HepG2 (cell line): ENCODE results near the gene GTF2H1. TPM values are rescaled to one million over a fixed set of nuclear protein-coding genes. Genes with fewer than 3 reads are reported as not detected.

ENCODE experiments used
- CSRNP2 ChIP-seq: sonication (generic); formaldehyde crosslinking; conservative IDR thresholded peaks from 2 replicates; pipeline ENCODE4 v1.8.0; 2022; ENCODE audit warnings: low read depth, missing genetic modification reagents
- EZH2 ChIP-seq: conservative IDR thresholded peaks from 2 replicates; pipeline ENCODE4 v1.6.1; 2012; ENCODE audit warnings: mild to moderate bottlenecking, low read depth, low read length, moderate library complexity
- FOSL2 ChIP-seq: sonication (generic); formaldehyde crosslinking; IDR thresholded peaks from 2 replicates; pipeline ENCODE4 v1.4.0; 2020; ENCODE audit warnings: missing genetic modification reagents
- HES4 ChIP-seq: sonication (generic); formaldehyde crosslinking; IDR thresholded peaks from 2 replicates; pipeline ENCODE4 v1.9.0; 2021; ENCODE audit warnings: mild to moderate bottlenecking, missing genetic modification reagents, borderline replicate concordance
- HNRNPLL ChIP-seq: fragments of 200-400 bp; formaldehyde crosslinking; IDR thresholded peaks from 2 replicates; pipeline ENCODE4 v1.6.1; 2017; ENCODE audit warnings: mild to moderate bottlenecking, low read depth, low read length; ENCODE audit not compliant: poor library complexity, severe bottlenecking
- JUNB ChIP-seq: sonication (generic); formaldehyde crosslinking; IDR thresholded peaks from 2 replicates; pipeline ENCODE4 v1.8.0; 2022; ENCODE audit warnings: missing genetic modification reagents, mild to moderate bottlenecking, borderline replicate concordance
- MED8 ChIP-seq: sonication (generic); formaldehyde crosslinking; IDR thresholded peaks from 2 replicates; pipeline ENCODE4 v1.8.1; 2023; ENCODE audit warnings: mild to moderate bottlenecking, missing genetic modification reagents; ENCODE audit not compliant: insufficient replicate concordance
- NR2F2 ChIP-seq: IDR thresholded peaks from 2 replicates; pipeline ENCODE4 v1.6.1; 2012; ENCODE audit warnings: low read depth, inconsistent platforms, borderline replicate concordance
- NRL ChIP-seq: sonication (generic); formaldehyde crosslinking; IDR thresholded peaks from 2 replicates; pipeline ENCODE4 v1.5.0; 2020; ENCODE audit warnings: missing genetic modification reagents, mild to moderate bottlenecking, moderate library complexity, borderline replicate concordance
- PCBP2 ChIP-seq: fragments of 200-400 bp; formaldehyde crosslinking; optimal IDR thresholded peaks from 2 replicates; pipeline ENCODE3; 2018; ENCODE audit warnings: low read length, low read depth; ENCODE audit not compliant: poor library complexity, severe bottlenecking
- ZIK1 ChIP-seq: sonication (generic); formaldehyde crosslinking; IDR thresholded peaks from 2 replicates; pipeline ENCODE4 v1.5.0; 2020; ENCODE audit warnings: mild to moderate bottlenecking, low read depth, missing genetic modification reagents, borderline replicate concordance
- ZMYM2 ChIP-seq: sonication (generic); formaldehyde crosslinking; IDR thresholded peaks from 2 replicates; pipeline ENCODE4 v1.8.0; 2022; ENCODE audit warnings: mild to moderate bottlenecking, missing genetic modification reagents
- ZNF121 ChIP-seq: sonication (generic); formaldehyde crosslinking; IDR thresholded peaks from 2 replicates; pipeline ENCODE4 v1.5.0; 2020; ENCODE audit warnings: mild to moderate bottlenecking, missing genetic modification reagents
- ZNF431 ChIP-seq: sonication (generic); formaldehyde crosslinking; IDR thresholded peaks from 2 replicates; pipeline ENCODE4 v1.9.0; 2022; ENCODE audit warnings: missing genetic modification reagents, low read depth, mild to moderate bottlenecking, borderline replicate concordance
- ZNF441 ChIP-seq: sonication (generic); formaldehyde crosslinking; IDR thresholded peaks from 2 replicates; pipeline ENCODE4 v1.7.0; 2021; ENCODE audit warnings: missing genetic modification reagents, borderline replicate concordance
- ZNF598 ChIP-seq: sonication (generic); formaldehyde crosslinking; IDR thresholded peaks from 2 replicates; pipeline ENCODE4 v1.5.1; 2020; ENCODE audit warnings: mild to moderate bottlenecking, missing genetic modification reagents, borderline replicate concordance
- ZNF816 ChIP-seq: sonication (generic); formaldehyde crosslinking; IDR thresholded peaks from 2 replicates; pipeline ENCODE4 v1.8.0; 2022; ENCODE audit warnings: missing genetic modification reagents, mild to moderate bottlenecking, borderline replicate concordance
- ZZZ3 ChIP-seq: sonication (generic); formaldehyde crosslinking; IDR thresholded peaks from 2 replicates; pipeline ENCODE4 v1.4.0; 2020; ENCODE audit warnings: missing genetic modification reagents, mild to moderate bottlenecking, borderline replicate concordance
- polyA plus RNA-seq, 8 experiments: library from polyadenylated mRNA; depleted of rRNA in 3 of 8; stranded (reverse) in 7 of 8; unstranded in 1 of 8; fragments of >200 nt; fragmentation: Illumina TruSeq in 4 of 8; extraction: Trizol in 4 of 8; gene quantifications; 2 replicates each; pipeline versions ENCODE4 v1.2.1 to v1.2.3, GENCODE V29; 2011 to 2016; ENCODE audit warnings: low read depth in 4 of 8, missing spikeins in 1 of 8, mixed read lengths in 1 of 8; ENCODE audit not compliant: insufficient read depth in 1 of 8
- total RNA-seq, 5 experiments: library from RNA; depleted of rRNA; stranded (reverse); fragments of >200 nt; fragmentation: Illumina TruSeq; extraction: Trizol; gene quantifications; 2 replicates each; pipeline ENCODE4 v1.2.3, GENCODE V29; 2016; ENCODE audit warnings: low read depth in 1 of 5
- TF ChIP-seq, protein P1 (sequence below): IDR thresholded peaks from 2 replicates; pipeline ENCODE4 v1.6.1; 2012; ENCODE audit warnings: low read depth, low read length, improper control_type of control experiment
- TF ChIP-seq, protein P2 (sequence below): sonication (generic); formaldehyde crosslinking; IDR thresholded peaks from 2 replicates; pipeline ENCODE4 v1.8.1; 2022; ENCODE audit warnings: mild to moderate bottlenecking, missing genetic modification reagents
- TF ChIP-seq, protein P3 (sequence below): sonication (generic); formaldehyde crosslinking; IDR thresholded peaks from 2 replicates; pipeline ENCODE4 v1.5.1; 2020; ENCODE audit warnings: missing genetic modification reagents, mild to moderate bottlenecking, borderline replicate concordance

Gene GTF2H1
- total and polyA plus RNA-seq, 2 of the 13 experiments (the other 11 are each of a cell fraction or from before 2014, with no cell fraction given): 15.7 to 51.4 TPM

- peak; percentile 81 for TF ChIP-seq HNRNPLL
- TF ChIP-seq ZNF598 (CRISPR knock-in tag): 0 out of 2 replicates have a peak, but pooled peaks have one; percentile 63
- peak; percentile 29; the same call in 1 of the 2 replicates for TF ChIP-seq FOSL2
- TF ChIP-seq PCBP2: no peak
- TF ChIP-seq, protein P1, sequence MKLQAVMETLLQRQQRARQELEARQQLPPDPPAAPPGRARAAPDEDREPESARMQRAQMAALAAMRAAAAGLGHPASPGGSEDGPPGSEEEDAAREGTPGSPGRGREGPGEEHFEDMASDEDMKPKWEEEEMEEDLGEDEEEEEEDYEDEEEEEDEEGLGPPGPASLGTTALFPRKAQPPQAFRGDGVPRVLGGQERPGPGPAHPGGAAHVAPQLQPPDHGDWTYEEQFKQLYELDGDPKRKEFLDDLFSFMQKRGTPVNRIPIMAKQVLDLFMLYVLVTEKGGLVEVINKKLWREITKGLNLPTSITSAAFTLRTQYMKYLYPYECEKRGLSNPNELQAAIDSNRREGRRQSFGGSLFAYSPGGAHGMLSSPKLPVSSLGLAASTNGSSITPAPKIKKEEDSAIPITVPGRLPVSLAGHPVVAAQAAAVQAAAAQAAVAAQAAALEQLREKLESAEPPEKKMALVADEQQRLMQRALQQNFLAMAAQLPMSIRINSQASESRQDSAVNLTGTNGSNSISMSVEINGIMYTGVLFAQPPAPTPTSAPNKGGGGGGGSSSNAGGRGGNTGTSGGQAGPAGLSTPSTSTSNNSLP: no peak
- TF ChIP-seq NR2F2: no peak
- no peak for TF ChIP-seq MED8
- TF ChIP-seq ZNF441: peak; percentile 81; the same call in 1 of the 2 replicates
- TF ChIP-seq ZZZ3 (CRISPR knock-in tag): 0 out of 2 replicates have a peak, but pooled peaks have one; percentile 48
- TF ChIP-seq, protein P2, sequence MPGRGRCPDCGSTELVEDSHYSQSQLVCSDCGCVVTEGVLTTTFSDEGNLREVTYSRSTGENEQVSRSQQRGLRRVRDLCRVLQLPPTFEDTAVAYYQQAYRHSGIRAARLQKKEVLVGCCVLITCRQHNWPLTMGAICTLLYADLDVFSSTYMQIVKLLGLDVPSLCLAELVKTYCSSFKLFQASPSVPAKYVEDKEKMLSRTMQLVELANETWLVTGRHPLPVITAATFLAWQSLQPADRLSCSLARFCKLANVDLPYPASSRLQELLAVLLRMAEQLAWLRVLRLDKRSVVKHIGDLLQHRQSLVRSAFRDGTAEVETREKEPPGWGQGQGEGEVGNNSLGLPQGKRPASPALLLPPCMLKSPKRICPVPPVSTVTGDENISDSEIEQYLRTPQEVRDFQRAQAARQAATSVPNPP (CRISPR knock-in tag): peak; percentile 71; the same call in 1 of the 2 replicates
- TF ChIP-seq ZIK1 (CRISPR knock-in tag): 0 out of 2 replicates have a peak, but pooled peaks have one; percentile 31
- TF ChIP-seq ZNF121: peak; percentile 45; the same call in 1 of the 2 replicates
- TF ChIP-seq ZNF816 (CRISPR knock-in tag): peak; percentile 93
- TF ChIP-seq, protein P3, sequence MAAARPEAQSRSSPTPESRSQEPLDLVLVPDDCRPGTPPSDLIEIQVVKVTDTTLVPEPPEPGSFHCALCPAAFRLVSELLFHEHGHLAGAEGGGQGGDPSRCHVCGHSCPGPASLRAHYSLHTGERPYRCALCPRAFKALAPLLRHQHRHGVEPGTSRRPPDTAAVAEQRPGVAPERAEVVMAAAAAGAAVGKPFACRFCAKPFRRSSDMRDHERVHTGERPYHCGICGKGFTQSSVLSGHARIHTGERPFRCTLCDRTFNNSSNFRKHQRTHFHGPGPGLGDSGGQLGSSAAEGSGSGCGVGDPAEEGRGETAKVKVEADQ (CRISPR knock-in tag): peak; percentile 64; the same call in 1 of the 2 replicates
- TF ChIP-seq ZMYM2 (CRISPR knock-in tag): 0 out of 2 replicates have a peak, but pooled peaks have one; percentile 52
- TF ChIP-seq NRL (CRISPR knock-in tag): peak; percentile 83
- TF ChIP-seq CSRNP2 (CRISPR knock-in tag): no peak
- 0 out of 2 replicates have a peak, but pooled peaks have one; percentile 58 for TF ChIP-seq ZNF431 (CRISPR knock-in tag)
- 0 out of 2 replicates have a peak, but pooled peaks have one; percentile 22 for TF ChIP-seq HES4 (CRISPR knock-in tag)
- no peak for TF ChIP-seq JUNB (CRISPR knock-in tag)
- no peak for TF ChIP-seq EZH2
Observed at GRCh38 chr11:18395735-18396504, 73.6 kb downstream of the GTF2H1 start (continued).
